Right lobe of liver (tissue), 4 donors: Measurements from ENCODE around the gene PRKCA.

Experiments used
- POLR2A ChIP-seq: fragments of 450-650 bp; IDR thresholded peaks from one replicate; pipeline ENCODE4 v1.6.1; 2017; ENCODE audit warnings: antibody characterized with exemption, mild to moderate bottlenecking
- TF ChIP-seq, protein P1 (sequence below), 4 donors: fragments of 200-600 bp in 3 of 4; fragments of 450-650 bp in 1 of 4; IDR thresholded peaks; one replicate each; pipeline versions ENCODE4 v1.5.1 to v1.8.0; 2016 to 2022; ENCODE audit warnings: antibody characterized with exemption in 4 of 4, mild to moderate bottlenecking in 2 of 4
- donor health status: DM: no; HTN: no; CAD: no.
- donor health status: DM: no; HTN: no; CAD: no.
- donor health status: DM: no; HTN: yes; CAD: no.

DNA sequence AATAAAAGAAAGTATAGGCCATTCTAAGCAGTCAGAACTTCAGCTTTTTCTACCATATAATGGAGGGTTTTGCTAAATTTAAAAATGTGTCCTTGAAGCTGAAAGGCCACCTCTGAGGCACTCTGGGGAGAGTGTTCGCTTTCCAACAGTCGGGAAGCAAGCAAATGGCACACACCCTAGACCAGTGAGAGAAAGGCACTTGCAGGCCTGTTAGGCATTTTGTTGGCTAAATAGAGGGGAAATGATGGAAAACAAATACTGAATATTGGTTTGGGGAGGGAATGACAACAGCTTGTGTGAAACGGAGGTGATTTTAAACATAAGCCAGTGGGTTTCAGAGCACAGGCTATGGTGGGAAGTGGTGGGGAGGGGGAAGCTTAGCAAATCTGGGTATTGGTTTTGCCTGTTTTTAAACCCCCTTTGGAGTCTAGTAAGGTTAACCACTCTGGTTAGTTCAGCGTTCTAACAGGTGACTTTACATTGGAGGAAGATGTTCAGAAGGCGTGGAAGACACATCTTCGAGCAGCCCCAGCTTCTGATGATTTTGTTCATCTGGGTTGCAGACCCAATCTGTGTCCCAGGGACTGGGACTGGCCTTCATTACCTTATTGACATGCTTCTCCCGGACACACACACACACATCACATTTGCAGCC lies 90.5 kb downstream of the PRKCA start:
- TF ChIP-seq, protein P1, sequence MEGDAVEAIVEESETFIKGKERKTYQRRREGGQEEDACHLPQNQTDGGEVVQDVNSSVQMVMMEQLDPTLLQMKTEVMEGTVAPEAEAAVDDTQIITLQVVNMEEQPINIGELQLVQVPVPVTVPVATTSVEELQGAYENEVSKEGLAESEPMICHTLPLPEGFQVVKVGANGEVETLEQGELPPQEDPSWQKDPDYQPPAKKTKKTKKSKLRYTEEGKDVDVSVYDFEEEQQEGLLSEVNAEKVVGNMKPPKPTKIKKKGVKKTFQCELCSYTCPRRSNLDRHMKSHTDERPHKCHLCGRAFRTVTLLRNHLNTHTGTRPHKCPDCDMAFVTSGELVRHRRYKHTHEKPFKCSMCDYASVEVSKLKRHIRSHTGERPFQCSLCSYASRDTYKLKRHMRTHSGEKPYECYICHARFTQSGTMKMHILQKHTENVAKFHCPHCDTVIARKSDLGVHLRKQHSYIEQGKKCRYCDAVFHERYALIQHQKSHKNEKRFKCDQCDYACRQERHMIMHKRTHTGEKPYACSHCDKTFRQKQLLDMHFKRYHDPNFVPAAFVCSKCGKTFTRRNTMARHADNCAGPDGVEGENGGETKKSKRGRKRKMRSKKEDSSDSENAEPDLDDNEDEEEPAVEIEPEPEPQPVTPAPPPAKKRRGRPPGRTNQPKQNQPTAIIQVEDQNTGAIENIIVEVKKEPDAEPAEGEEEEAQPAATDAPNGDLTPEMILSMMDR (IDR thresholded peaks at IDR 0.05): no peak
- TF ChIP-seq POLR2A: no peak
